ENCODE measurements around the gene KPNA6. TPM values are rescaled to one million over a fixed set of nuclear protein-coding genes. Genes with fewer than 3 reads are reported as not detected.

The KPNA6 gene
- total RNA-seq, 1 donor: 17.2 TPM

- peak in 1 of 3 donors; percentile 24 for DNase-seq (ENCODE audit: low read depth in 2 of 3, low spot score in 2 of 3)
These were observed 76.8 kb downstream of the KPNA6 start for GRCh38 chr1:32184650-32185049.

GRCh38 chr1:32186077-32186476 is 78.2 kb downstream of the KPNA6 start:
- DNase-seq (ENCODE audit: low read depth in 2 of 3, low spot score in 2 of 3): no peak

- DNase-seq (ENCODE audit: low read depth in 2 of 3, low spot score in 2 of 3): no peak
These were observed 78.6 kb downstream of the KPNA6 start for GRCh38 chr1:32186491-32186890.

GRCh38 chr1:32187850-32188249 is 80.0 kb downstream of the KPNA6 start:
- DNase-seq (ENCODE audit: low read depth in 2 of 3, low spot score in 2 of 3): no peak

GRCh38 chr1:32192220-32192948 is 84.5 kb downstream of the KPNA6 start:
- no peak for DNase-seq (ENCODE audit: low read depth in 2 of 3, low spot score in 2 of 3)

GRCh38 chr1:32194984-32195383 is 87.1 kb downstream of the KPNA6 start:
- DNase-seq (ENCODE audit: low read depth in 2 of 3, low spot score in 2 of 3): no peak

GRCh38 chr1:32195531-32195930 is 87.7 kb downstream of the KPNA6 start:
- no peak for DNase-seq (ENCODE audit: low read depth in 2 of 3, low spot score in 2 of 3)

- peak in 2 of 3 donors; percentile 17 to 52 for DNase-seq (ENCODE audit: low read depth in 2 of 3, low spot score in 2 of 3)
These were observed 88.3 kb downstream of the KPNA6 start for GRCh38 chr1:32195972-32196823.

GRCh38 chr1:32197074-32197473 is 89.2 kb downstream of the KPNA6 start:
- DNase-seq (ENCODE audit: low read depth in 2 of 3, low spot score in 2 of 3): no peak

- no peak for DNase-seq (ENCODE audit: low read depth in 2 of 3, low spot score in 2 of 3)
These were observed 90.0 kb downstream of the KPNA6 start for GRCh38 chr1:32197837-32198236.

GRCh38 chr1:32198237-32199042 is 90.6 kb downstream of the KPNA6 start:
- no peak for DNase-seq (ENCODE audit: low read depth in 2 of 3, low spot score in 2 of 3)

- no peak for DNase-seq (ENCODE audit: low read depth in 2 of 3, low spot score in 2 of 3)
These were observed 91.3 kb downstream of the KPNA6 start for GRCh38 chr1:32199043-32199716.

GRCh38 chr1:32199717-32200072 is 91.8 kb downstream of the KPNA6 start:
- no peak for DNase-seq (ENCODE audit: low read depth in 2 of 3, low spot score in 2 of 3)

- peak; percentile 32 to 52 (median 32) for DNase-seq (ENCODE audit: low read depth in 2 of 3, low spot score in 2 of 3)
These were observed 92.6 kb downstream of the KPNA6 start, which contains the start of gene CCDC28B for GRCh38 chr1:32200226-32201010. Gene CCDC28B, plus strand, starts transcription at chr1:32200595. Its CDS starts 1,341 bp downstream, at chr1:32201936.

- peak; percentile 58 to 78 (median 67) for DNase-seq (ENCODE audit: low read depth in 2 of 3, low spot score in 2 of 3)
These were observed 93.4 kb downstream of the KPNA6 start for GRCh38 chr1:32201011-32201855.

- no peak for DNase-seq (ENCODE audit: low read depth in 2 of 3, low spot score in 2 of 3)
These were observed 97.1 kb downstream of the KPNA6 start for GRCh38 chr1:32204943-32205361.

- peak; percentile 76 to 85 (median 83) for DNase-seq (ENCODE audit: low read depth in 2 of 3, low spot score in 2 of 3)
These were observed 97.8 kb downstream of the KPNA6 start, which contains the start of gene IQCC for GRCh38 chr1:32205401-32206370. Gene IQCC, plus strand, starts transcription at chr1:32205671. Its CDS starts 11 bp downstream, at chr1:32205682.

Data from hematopoietic multipotent progenitor cell (in vitro differentiated cells).